ENCODE measurements around the gene MPHOSPH9.
A peak's percentile ranks its signal among the peaks of the same experiment; 100 is the strongest.
"Not testable (repeated sequence)": the region's sequence is repeated elsewhere in the genome, so short reads cannot be mapped to it uniquely, and the experiment has no call there.

The MPHOSPH9 gene

DNA sequence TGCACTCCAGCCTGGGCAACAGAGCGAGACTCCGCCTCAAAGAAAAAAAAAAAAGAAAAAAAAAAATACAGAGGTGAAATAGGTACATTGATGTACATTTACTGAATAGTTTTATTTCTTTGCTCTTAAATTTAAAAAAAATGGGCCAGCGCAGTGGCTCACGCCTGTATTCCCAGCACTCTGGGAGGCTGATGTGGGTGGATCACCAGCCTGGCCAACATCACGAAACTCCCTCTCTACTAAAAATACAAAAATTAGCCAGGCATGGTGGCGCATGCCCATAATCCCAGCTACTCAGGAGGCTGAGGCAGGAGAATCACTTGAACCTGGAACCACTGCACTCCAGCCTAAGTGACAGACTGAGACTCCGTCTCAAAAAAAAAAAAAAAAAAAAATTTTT lies 25.1 kb downstream of the MPHOSPH9 start:
- DNase-seq = not testable (repeated sequence)

DNA sequence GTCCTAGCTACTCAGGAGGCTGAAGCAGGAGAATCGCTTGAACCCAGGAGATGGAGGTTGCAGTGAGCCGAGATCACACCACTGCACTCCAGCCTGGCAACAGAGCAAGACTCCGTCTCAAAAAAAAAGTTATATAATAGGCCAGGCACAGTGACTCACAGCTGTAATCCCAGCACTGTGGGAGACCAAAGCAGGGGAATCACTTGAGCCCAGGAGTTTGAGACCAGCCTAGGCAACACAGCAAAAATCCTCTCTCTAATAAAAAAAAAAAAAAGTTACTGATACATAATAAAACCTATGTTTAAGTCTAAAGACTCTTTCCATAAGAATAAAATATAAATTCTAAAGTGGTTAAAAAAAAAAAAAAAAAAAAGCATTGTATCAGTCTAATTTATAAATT lies 26.1 kb downstream of the MPHOSPH9 start:
- DNase-seq = not testable (repeated sequence)

DNA sequence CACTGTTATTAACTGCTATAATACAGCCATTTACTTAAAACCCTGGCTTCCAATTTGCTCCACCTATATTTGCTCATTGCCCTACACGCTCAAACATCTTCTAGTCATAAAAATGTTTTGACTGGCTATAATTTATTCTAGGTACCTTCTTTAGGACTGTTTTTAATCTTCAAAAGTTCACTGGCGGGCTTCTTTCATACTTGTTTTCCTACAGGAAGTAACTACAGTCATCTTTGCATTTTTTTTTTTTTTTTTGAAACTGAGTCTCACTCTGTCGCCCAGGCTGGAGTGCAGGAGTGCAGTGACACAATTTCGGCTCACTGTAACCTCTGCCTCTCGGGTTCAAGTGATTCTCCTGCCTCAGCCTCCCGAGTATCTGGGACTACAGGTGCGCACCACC lies 32.5 kb downstream of the MPHOSPH9 start:
- peak; percentile 4 for DNase-seq

- no peak for DNase-seq
Measured at GRCh38 chr12:123199936-123200335, 33.0 kb downstream of the MPHOSPH9 start.

- no peak for DNase-seq
Measured at GRCh38 chr12:123187637-123188036, 45.3 kb downstream of the MPHOSPH9 start.

GRCh38 chr12:123180171-123180570 lies 52.8 kb downstream of the MPHOSPH9 start:
- DNase-seq = no peak

GRCh38 chr12:123171967-123172366 lies 61.0 kb downstream of the MPHOSPH9 start:
- DNase-seq = no peak

DNA sequence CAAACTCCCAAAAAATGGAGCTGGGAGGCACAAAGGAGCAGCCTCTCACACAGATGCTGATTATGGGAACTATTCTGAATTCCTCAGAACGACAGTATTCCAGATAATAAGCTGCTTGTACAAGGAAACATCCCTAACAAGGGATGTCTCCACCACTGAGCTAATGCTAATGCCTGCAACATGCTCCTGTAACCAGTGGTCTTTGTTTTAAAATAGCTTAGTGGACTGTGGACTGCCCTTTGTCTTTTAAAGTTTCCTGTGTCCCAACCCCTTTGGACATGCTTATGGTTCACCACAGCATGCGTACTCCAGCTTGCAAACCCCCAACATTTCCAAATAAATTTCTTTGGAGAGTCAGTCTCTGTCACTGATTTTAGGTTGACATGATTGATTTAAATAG lies 65.6 kb downstream of the MPHOSPH9 start:
- no peak for DNase-seq

GRCh38 chr12:123165537-123165936 lies 67.4 kb downstream of the MPHOSPH9 start:
- no peak for DNase-seq

DNA sequence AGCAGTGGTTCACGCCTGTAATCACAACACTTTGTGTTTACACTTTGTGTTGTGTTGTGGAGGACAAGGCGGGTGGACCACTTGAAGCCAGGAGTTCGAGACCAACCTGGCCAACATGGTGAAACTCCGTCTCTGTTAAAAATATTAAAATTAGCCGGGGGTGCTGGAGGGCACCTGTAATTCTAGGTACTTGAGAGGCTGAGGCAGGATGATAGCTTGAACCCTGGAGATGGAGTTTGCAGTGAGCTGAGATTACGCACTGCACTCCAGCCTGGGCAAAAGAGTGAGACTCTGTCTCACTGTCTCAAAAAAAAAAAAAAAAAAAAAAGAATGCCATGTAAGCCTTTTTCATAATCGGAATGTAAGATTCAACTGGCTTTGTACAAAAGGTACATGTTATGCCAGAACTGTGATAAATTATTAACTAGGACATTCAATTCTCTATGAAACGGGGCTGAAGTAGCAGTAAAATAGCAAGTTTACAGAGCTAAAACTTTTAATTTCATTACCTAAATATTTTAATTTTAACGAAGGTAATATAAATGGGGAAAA lies 68.2 kb downstream of the MPHOSPH9 start:
- DNase-seq = no peak

DNA sequence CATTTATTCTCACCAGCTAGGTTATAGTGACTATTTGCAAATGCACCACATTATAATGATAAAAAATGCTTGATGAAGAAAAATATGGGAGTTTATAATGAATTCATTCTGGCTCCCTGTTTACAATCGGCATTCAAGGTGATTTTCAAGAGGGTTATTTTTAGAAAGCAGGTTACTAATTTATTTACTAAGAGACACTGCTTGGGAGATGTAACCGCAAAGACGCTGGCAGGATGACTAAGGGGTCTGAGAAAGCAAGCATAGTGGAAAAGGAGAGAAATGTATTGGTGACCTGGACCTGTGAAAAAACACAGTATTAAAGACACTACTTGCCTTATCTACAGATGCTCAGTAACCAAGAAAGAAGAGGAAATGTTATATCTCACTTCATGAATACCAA lies 68.7 kb downstream of the MPHOSPH9 start:
- no peak for DNase-seq

DNA sequence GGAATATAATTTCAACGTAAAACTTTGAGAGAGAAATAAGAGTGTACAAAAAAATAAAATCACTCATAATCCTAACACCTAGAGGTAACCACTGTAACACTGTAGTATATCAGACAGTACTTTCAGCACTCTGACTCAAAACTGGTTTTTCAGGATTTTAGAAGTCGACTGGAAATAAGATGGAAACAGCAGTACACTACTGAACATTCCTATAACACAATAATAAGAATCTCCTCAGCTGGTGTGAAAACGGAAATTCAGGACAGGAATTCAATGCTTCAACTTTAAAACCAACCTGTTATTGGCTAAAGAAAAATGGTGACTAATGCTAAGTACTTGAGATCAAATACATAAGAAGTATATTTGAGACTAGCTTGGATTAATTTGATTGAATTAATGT lies 69.7 kb downstream of the MPHOSPH9 start:
- no peak for DNase-seq

DNA sequence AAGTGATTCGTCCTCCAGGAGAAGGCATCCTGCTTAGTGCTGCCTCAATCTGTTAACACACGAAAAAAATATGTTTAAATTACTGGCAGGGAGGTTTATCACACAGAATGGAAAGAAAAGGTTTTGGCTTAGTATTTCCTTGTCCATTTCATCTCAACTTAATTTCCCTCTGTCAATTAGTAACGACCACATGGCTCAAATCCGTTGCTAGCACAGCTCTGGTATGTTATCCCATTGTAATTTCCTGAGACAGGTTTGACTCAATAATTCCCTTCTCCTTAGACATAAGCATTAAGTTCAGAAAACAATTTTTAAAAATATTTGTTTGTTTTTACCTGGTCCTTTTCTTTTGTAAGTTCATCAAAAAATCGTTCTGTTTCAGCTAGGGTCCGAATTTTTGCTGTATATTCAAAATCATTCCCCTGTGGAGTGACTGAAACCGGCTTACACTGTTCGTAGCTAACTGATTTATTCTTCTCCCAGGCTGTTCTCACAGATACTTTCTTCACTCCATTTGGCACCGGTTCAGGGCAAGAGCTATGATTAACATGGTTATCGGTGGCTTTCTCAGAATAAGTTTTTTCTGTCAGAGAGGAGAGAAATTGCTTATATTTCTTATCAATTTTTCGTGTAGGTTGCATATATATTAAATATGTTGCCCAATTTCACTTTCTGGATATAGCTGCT lies 72.0 kb downstream of the MPHOSPH9 start:
- no peak for DNase-seq

GRCh38 chr12:123153906-123154305 lies 79.0 kb downstream of the MPHOSPH9 start:
- DNase-seq = no peak

DNA sequence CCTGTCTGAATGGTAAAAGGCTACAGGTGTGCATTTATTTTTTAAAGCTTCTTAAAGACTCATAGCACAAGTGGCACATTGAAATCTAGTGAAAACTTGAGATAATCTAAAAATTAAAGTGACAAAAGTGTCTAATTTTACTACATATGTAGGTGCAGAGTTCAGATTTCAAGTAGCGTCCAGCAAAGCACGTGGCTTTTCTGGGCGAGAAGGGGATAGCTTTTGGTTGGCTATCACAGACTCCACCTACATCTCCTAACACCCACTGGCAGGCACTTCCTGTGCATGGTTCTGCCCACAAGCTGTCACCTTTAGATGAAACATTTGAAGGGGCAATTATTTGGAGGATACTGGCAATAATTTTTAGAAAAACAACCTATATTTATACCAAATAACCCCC lies 80.1 kb downstream of the MPHOSPH9 start:
- no peak for DNase-seq

GRCh38 chr12:123151457-123152454 lies 81.2 kb downstream of the MPHOSPH9 start:
- no peak for DNase-seq

- peak; percentile 40 for DNase-seq
Measured at GRCh38 chr12:123150744-123151456, 82.0 kb downstream of the MPHOSPH9 start, which contains the start of gene PITPNM2. PITPNM2 (minus strand) TSS chr12:123151090; CDS start chr12:123034590, 116,500 bp downstream.

- DNase-seq = peak; percentile 18
Measured at GRCh38 chr12:123150275-123150743, 82.6 kb downstream of the MPHOSPH9 start.

- no peak for DNase-seq
Measured at GRCh38 chr12:123149501-123150274, 83.3 kb downstream of the MPHOSPH9 start.

DNA sequence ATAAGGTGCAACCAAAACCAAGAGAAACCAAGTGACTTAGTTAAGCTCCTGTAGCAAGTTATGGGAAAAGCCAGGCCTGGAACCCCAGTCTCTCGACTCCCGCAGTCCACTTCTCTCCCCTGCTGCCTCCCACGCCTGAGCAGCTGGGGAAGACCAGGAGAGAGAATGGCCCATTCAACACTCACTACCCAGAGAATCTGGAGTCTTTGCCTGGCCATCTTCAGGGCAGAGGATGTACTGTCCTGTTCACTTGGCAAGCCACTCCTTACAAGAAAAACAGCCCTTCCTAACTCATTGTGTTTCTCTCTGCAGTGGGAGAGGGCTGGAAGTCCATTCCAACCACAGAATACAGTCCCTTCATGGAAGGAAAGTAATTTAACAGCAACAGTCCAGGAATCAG lies 83.9 kb downstream of the MPHOSPH9 start:
- no peak for DNase-seq

- DNase-seq = no peak
Measured at GRCh38 chr12:123148655-123149054, 84.3 kb downstream of the MPHOSPH9 start.

DNA sequence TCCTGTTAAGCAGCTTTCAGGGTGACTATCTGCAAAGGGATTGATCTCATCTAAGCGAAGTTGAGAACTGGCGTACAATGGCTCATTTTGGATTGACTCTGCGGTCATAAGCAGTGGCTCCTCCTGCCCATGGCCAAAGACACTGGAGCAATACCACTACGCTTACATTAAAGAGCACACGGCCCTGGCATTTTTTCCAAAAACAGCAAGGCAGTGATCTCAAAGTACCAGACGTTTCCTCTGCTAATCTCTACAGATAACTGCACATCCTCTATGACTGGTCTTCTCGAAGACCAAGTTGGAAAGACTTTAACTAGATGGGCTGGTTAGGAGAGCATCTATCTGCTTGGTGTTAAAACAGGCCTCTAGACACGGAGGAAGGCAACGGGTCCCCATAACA lies 84.7 kb downstream of the MPHOSPH9 start:
- no peak for DNase-seq
